ENCODE measurements around the gene NUDT13.
A peak's percentile ranks its signal among the peaks of the same experiment; 100 is the strongest.

Gene NUDT13

GRCh38 chr10:73110345-73110849 lies at the start of gene NUDT13:
NUDT13 (plus strand) TSS chr10:73110455; CDS start chr10:73114366, 3,911 bp downstream.
- H3K9ac ChIP-seq (ENCODE audit: low read length): peak within 1 kb of the TSS; percentile 79
- no peaks in the 10 kb centered on the region for H3K27me3 ChIP-seq (ENCODE audit: control insufficient read depth, insufficient read depth, low read length)
- H3K36me3 ChIP-seq (ENCODE audit: control insufficient read depth, insufficient read depth, low read length): no peaks in the 10 kb centered on the region
- H3K4me3 ChIP-seq (ENCODE audit: low read length): peak within 1 kb of the TSS; percentile 40
- no peaks in the 10 kb centered on the region for H3K9me3 ChIP-seq (ENCODE audit: control insufficient read depth, low read length)
- peaks cover 5% of the 10 kb centered on the region for H3K4me1 ChIP-seq (ENCODE audit: control insufficient read depth, insufficient read depth, low read length)

- Histone ChIP-seq H3K9me3 (ENCODE audit: control insufficient read depth, low read length) (no peaks in the 10 kb centered on the region), H3K4me3 (ENCODE audit: low read length) (no peak overlapping the region), H3K36me3 (ENCODE audit: control insufficient read depth, insufficient read depth, low read length) (no peaks in the 10 kb centered on the region), H3K4me1 (ENCODE audit: control insufficient read depth, insufficient read depth, low read length) (no peaks in the 10 kb centered on the region), H3K27me3 (ENCODE audit: control insufficient read depth, insufficient read depth, low read length) (no peaks in the 10 kb centered on the region), H3K9ac (ENCODE audit: low read length) (no peak overlapping the region)
These were observed 49.3 kb upstream of the NUDT13 start for GRCh38 chr10:73060738-73061635.

GRCh38 chr10:73061743-73062142 lies 48.5 kb upstream of the NUDT13 start:
- no peaks in the 10 kb centered on the region for H3K36me3 ChIP-seq (ENCODE audit: control insufficient read depth, insufficient read depth, low read length)
- no peaks in the 10 kb centered on the region for H3K27me3 ChIP-seq (ENCODE audit: control insufficient read depth, insufficient read depth, low read length)
- H3K4me1 ChIP-seq (ENCODE audit: control insufficient read depth, insufficient read depth, low read length): no peaks in the 10 kb centered on the region
- H3K9ac ChIP-seq (ENCODE audit: low read length): no peak overlapping the region
- H3K4me3 ChIP-seq (ENCODE audit: low read length): no peak overlapping the region
- H3K9me3 ChIP-seq (ENCODE audit: control insufficient read depth, low read length): no peaks in the 10 kb centered on the region

- Histone ChIP-seq H3K9me3 (ENCODE audit: control insufficient read depth, low read length) (no peaks in the 10 kb centered on the region), H3K36me3 (ENCODE audit: control insufficient read depth, insufficient read depth, low read length) (no peaks in the 10 kb centered on the region), H3K9ac (ENCODE audit: low read length) (no peak overlapping the region)
These were observed 44.8 kb upstream of the NUDT13 start for GRCh38 chr10:73065441-73065840.

GRCh38 chr10:73073627-73074026 lies 36.6 kb upstream of the NUDT13 start:
- Histone ChIP-seq H3K4me3 (ENCODE audit: low read length) (no peak overlapping the region), H3K9me3 (ENCODE audit: control insufficient read depth, low read length) (no peaks in the 10 kb centered on the region), H3K36me3 (ENCODE audit: control insufficient read depth, insufficient read depth, low read length) (no peaks in the 10 kb centered on the region), H3K4me1 (ENCODE audit: control insufficient read depth, insufficient read depth, low read length) (no peaks in the 10 kb centered on the region), H3K9ac (ENCODE audit: low read length) (no peak overlapping the region), H3K27me3 (ENCODE audit: control insufficient read depth, insufficient read depth, low read length) (no peaks in the 10 kb centered on the region)

More at GRCh38 chr10:73065441-73065840, 44.8 kb upstream of the NUDT13 start:
- H3K27me3 ChIP-seq (ENCODE audit: control insufficient read depth, insufficient read depth, low read length): no peaks in the 10 kb centered on the region
- no peak overlapping the region for H3K4me3 ChIP-seq (ENCODE audit: low read length)
- H3K4me1 ChIP-seq (ENCODE audit: control insufficient read depth, insufficient read depth, low read length): no peaks in the 10 kb centered on the region

- no peaks in the 10 kb centered on the region for H3K36me3 ChIP-seq (ENCODE audit: control insufficient read depth, insufficient read depth, low read length)
- H3K9me3 ChIP-seq (ENCODE audit: control insufficient read depth, low read length): no peaks in the 10 kb centered on the region
- H3K4me1 ChIP-seq (ENCODE audit: control insufficient read depth, insufficient read depth, low read length): no peaks in the 10 kb centered on the region
- no peak overlapping the region for H3K9ac ChIP-seq (ENCODE audit: low read length)
- H3K27me3 ChIP-seq (ENCODE audit: control insufficient read depth, insufficient read depth, low read length): no peaks in the 10 kb centered on the region
- H3K4me3 ChIP-seq (ENCODE audit: low read length): no peak overlapping the region
These were observed 34.4 kb upstream of the NUDT13 start for GRCh38 chr10:73075829-73076228.

- no peaks in the 10 kb centered on the region for H3K9me3 ChIP-seq (ENCODE audit: control insufficient read depth, low read length)
- peak overlapping the region; percentile 3 for H3K9ac ChIP-seq (ENCODE audit: low read length)
These were observed 33.7 kb upstream of the NUDT13 start for GRCh38 chr10:73076360-73077183.

GRCh38 chr10:73079779-73080541 lies 30.3 kb upstream of the NUDT13 start:
- Histone ChIP-seq H3K9ac (ENCODE audit: low read length) (no peak overlapping the region), H3K9me3 (ENCODE audit: control insufficient read depth, low read length) (no peaks in the 10 kb centered on the region), H3K4me1 (ENCODE audit: control insufficient read depth, insufficient read depth, low read length) (no peaks in the 10 kb centered on the region), H3K4me3 (ENCODE audit: low read length) (no peak overlapping the region), H3K36me3 (ENCODE audit: control insufficient read depth, insufficient read depth, low read length) (no peaks in the 10 kb centered on the region), H3K27me3 (ENCODE audit: control insufficient read depth, insufficient read depth, low read length) (no peaks in the 10 kb centered on the region)

More at GRCh38 chr10:73076360-73077183, 33.7 kb upstream of the NUDT13 start:
- Histone ChIP-seq H3K4me1 (ENCODE audit: control insufficient read depth, insufficient read depth, low read length) (no peaks in the 10 kb centered on the region), H3K36me3 (ENCODE audit: control insufficient read depth, insufficient read depth, low read length) (no peaks in the 10 kb centered on the region), H3K4me3 (ENCODE audit: low read length) (no peak overlapping the region), H3K27me3 (ENCODE audit: control insufficient read depth, insufficient read depth, low read length) (no peaks in the 10 kb centered on the region)

GRCh38 chr10:73083221-73083620 lies 27.0 kb upstream of the NUDT13 start:
- Histone ChIP-seq H3K4me1 (ENCODE audit: control insufficient read depth, insufficient read depth, low read length) (no peaks in the 10 kb centered on the region), H3K27me3 (ENCODE audit: control insufficient read depth, insufficient read depth, low read length) (no peaks in the 10 kb centered on the region), H3K9ac (ENCODE audit: low read length) (no peak overlapping the region), H3K4me3 (ENCODE audit: low read length) (no peak overlapping the region), H3K36me3 (ENCODE audit: control insufficient read depth, insufficient read depth, low read length) (no peaks in the 10 kb centered on the region), H3K9me3 (ENCODE audit: control insufficient read depth, low read length) (no peaks in the 10 kb centered on the region)

- H3K36me3 ChIP-seq (ENCODE audit: control insufficient read depth, insufficient read depth, low read length): no peaks in the 10 kb centered on the region
- no peaks in the 10 kb centered on the region for H3K4me1 ChIP-seq (ENCODE audit: control insufficient read depth, insufficient read depth, low read length)
These were observed 26.0 kb upstream of the NUDT13 start for GRCh38 chr10:73084209-73084608.

GRCh38 chr10:73086816-73087215 lies 23.4 kb upstream of the NUDT13 start:
- no peaks in the 10 kb centered on the region for H3K4me1 ChIP-seq (ENCODE audit: control insufficient read depth, insufficient read depth, low read length)
- H3K36me3 ChIP-seq (ENCODE audit: control insufficient read depth, insufficient read depth, low read length): no peaks in the 10 kb centered on the region
- no peak overlapping the region for H3K4me3 ChIP-seq (ENCODE audit: low read length)
- no peaks in the 10 kb centered on the region for H3K27me3 ChIP-seq (ENCODE audit: control insufficient read depth, insufficient read depth, low read length)
- H3K9ac ChIP-seq (ENCODE audit: low read length): no peak overlapping the region
- H3K9me3 ChIP-seq (ENCODE audit: control insufficient read depth, low read length): no peaks in the 10 kb centered on the region

More at GRCh38 chr10:73084209-73084608, 26.0 kb upstream of the NUDT13 start:
- no peaks in the 10 kb centered on the region for H3K9me3 ChIP-seq (ENCODE audit: control insufficient read depth, low read length)
- no peak overlapping the region for H3K4me3 ChIP-seq (ENCODE audit: low read length)
- no peak overlapping the region for H3K9ac ChIP-seq (ENCODE audit: low read length)
- no peaks in the 10 kb centered on the region for H3K27me3 ChIP-seq (ENCODE audit: control insufficient read depth, insufficient read depth, low read length)
